PC-3 (cell line): Measurements from ENCODE around the gene GRWD1. TPM values are rescaled to one million over a fixed set of nuclear protein-coding genes. Genes with fewer than 3 reads are reported as not detected.

Experiments used
- ATAC-seq: fragments of 200-7000 bp; cut with Tn5 transposase; 2 replicates; pipeline ENCODE4 v1.9.1; 2020; ENCODE audit warnings: mild to moderate bottlenecking, moderate library complexity
- BruUV-seq: library from RNA; stranded (reverse); fragments of 400-500 nt; replicated peaks from 2 replicates; lab custom pipeline; 2021; lab: Mats Ljungman, UMichigan
- CTCF ChIA-PET: fragments of 300-600 bp; sonication (Branson Sonifier 250); formaldehyde crosslinking; loops from one replicate; lab custom pipeline; 2022; ENCODE audit warnings: antibody characterized with exemption; lab: Charles Lee
- POLR2A ChIA-PET: fragments of 300-600 bp; sonication (Branson Sonifier 250); formaldehyde crosslinking; loops from one replicate; lab custom pipeline; 2022; ENCODE audit warnings: antibody characterized with exemption; ENCODE audit not compliant: unreplicated experiment; lab: Charles Lee
- DNase-seq: peaks from one replicate; pipeline ENCODE4 v3.0.0-alpha.2; 2015
- H2AFZ ChIP-seq: fragments of 300-600 bp; sonication (generic); 2 replicates; pipeline ENCODE4 v1.6.0; 2016; ENCODE audit warnings: antibody characterized with exemption, low read length
- H3F3A ChIP-seq: fragments of 300-600 bp; sonication (generic); one replicate; pipeline ENCODE4 v1.6.0; 2017; ENCODE audit warnings: antibody characterized with exemption, low read length, control low read depth, mild to moderate bottlenecking; ENCODE audit not compliant: unreplicated experiment
- H3K27ac ChIP-seq: fragments of 300-600 bp; sonication (generic); 2 replicates; pipeline ENCODE4 v1.5.1; 2016; ENCODE audit warnings: mild to moderate bottlenecking, low read length
- H3K27me3 ChIP-seq: fragments of 300-600 bp; sonication (generic); 2 replicates; pipeline ENCODE4 v1.6.1; 2016; ENCODE audit warnings: low read length, mixed read lengths
- H3K36me3 ChIP-seq: fragments of 300-600 bp; sonication (generic); 2 replicates; pipeline ENCODE4 v1.6.1; 2016; ENCODE audit warnings: low read depth, mixed run types, low read length, mixed read lengths
- H3K4me1 ChIP-seq: fragments of 300-600 bp; sonication (generic); 2 replicates; pipeline ENCODE4 v1.5.1; 2016; ENCODE audit warnings: low read length; ENCODE audit not compliant: insufficient read depth
- H3K4me2 ChIP-seq: fragments of 300-600 bp; sonication (generic); 2 replicates; pipeline ENCODE4 v1.6.0; 2016; ENCODE audit warnings: low read length
- H3K4me3 ChIP-seq: fragments of 300-600 bp; sonication (generic); 2 replicates; pipeline ENCODE4 v1.5.1; 2016; ENCODE audit warnings: mild to moderate bottlenecking, low read length, mixed read lengths
- H3K79me2 ChIP-seq: fragments of 300-600 bp; sonication (generic); 2 replicates; pipeline ENCODE4 v1.6.1; 2017; ENCODE audit warnings: low read length, mixed read lengths
- H3K9ac ChIP-seq: fragments of 300-600 bp; sonication (generic); 2 replicates; pipeline ENCODE4 v1.6.0; 2016; ENCODE audit warnings: mild to moderate bottlenecking, low read length
- H3K9me2 ChIP-seq: fragments of 300-600 bp; sonication (generic); replicated peaks from 2 replicates; pipeline ENCODE4 v1.6.1; 2016; ENCODE audit warnings: mixed run types, low read length, mixed read lengths
- H3K9me3 ChIP-seq: fragments of 300-600 bp; sonication (generic); 2 replicates; pipeline ENCODE4 v1.6.1; 2016; ENCODE audit warnings: low read length, mixed read lengths
- H4K20me1 ChIP-seq: fragments of 300-600 bp; sonication (generic); 2 replicates; pipeline ENCODE4 v1.6.1; 2016; ENCODE audit warnings: low read length, mixed read lengths
- EZH2 ChIP-seq: fragments of 300-600 bp; sonication (generic); IDR thresholded peaks from one replicate; pipeline ENCODE4 v1.6.1; 2017; ENCODE audit warnings: antibody characterized with exemption, mild to moderate bottlenecking, low read length; ENCODE audit not compliant: unreplicated experiment
- EZH2phosphoT487 ChIP-seq: fragments of 300-600 bp; sonication (generic); IDR thresholded peaks from 2 replicates; pipeline ENCODE4 v1.6.1; 2018; ENCODE audit warnings: mild to moderate bottlenecking, antibody characterized with exemption, low read length, borderline replicate concordance
- intact Hi-C: fragments of 100-400 bp; cut with micrococcal nuclease; formaldehyde crosslinking; loops from 2 replicates; pipeline ENCODE4 v1.9.0; 2023
- total RNA-seq: library from RNA; depleted of rRNA; stranded (reverse); fragments of >200 nt; gene quantifications from 2 replicates; pipeline ENCODE4 v1.2.3, GENCODE V29; 2014
- TF ChIP-seq, protein P1 (sequence below): fragments of 300-600 bp; sonication (generic); conservative IDR thresholded peaks from 2 replicates; pipeline ENCODE4 v1.5.1; 2017; ENCODE audit warnings: antibody characterized with exemption, low read depth, mild to moderate bottlenecking, low read length

GRWD1 gene
- total RNA-seq, 1 experiment from 2014 or later: 33.2 TPM

DNA sequence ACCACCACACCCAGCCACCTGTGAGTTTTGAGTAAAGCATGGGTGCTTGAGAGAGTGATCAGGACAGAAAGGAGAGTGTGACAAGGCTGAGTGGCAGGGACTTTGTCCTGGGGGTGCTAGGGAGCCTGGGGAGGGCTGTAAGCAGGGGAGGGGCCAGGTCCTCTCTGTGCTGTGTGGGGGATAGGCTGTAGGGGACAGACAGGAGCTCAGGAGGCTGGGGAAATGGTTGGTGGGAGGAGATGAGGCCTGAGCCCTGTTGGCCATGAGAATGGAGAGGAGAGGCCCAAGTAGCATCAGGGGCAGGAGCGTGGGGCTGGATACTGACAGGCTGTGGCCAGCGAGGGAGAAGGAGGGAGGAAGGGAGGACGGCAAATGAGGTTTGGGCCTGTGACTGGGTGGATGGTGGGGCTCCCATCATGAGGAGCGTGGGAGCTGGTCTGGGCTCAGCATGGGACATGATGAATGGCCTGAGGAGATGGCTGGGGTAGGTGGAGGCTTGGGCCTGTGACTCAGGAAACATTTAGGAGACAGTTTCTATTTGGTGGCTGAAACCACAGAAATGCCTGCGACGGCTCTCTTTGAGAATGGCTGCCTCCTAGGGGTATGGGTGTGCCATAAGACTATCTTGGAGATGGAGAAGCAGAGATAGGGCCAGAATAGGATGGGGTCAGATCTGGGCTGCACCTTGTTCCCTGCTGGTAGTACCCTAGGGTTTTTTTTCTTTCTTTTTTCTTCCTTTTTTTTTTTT lies 27.3 kb upstream of the GRWD1 start:
- CTCF ChIA-PET: no interaction called here
- Histone ChIP-seq H3K36me3 (no peaks in the 10 kb centered on the region), H3K4me1 (peaks cover 2% of the 10 kb centered on the region; the same call in 1 of the 2 replicates), H3K79me2 (no peaks in the 10 kb centered on the region), H3K9ac (no peak overlapping the region), H3K27me3 (no peaks in the 10 kb centered on the region), H4K20me1 (no peaks in the 10 kb centered on the region), H3F3A (no peaks in the 10 kb centered on the region), H3K9me2 (no peaks in the 10 kb centered on the region), H2AFZ (no peak overlapping the region), H3K4me3 (no peak overlapping the region), H3K27ac (no peak overlapping the region), H3K9me3 (no peaks in the 10 kb centered on the region), H3K4me2 (no peak overlapping the region)
- intact Hi-C loops: no loop called here
- ATAC-seq (no peak), DNase-seq (peak; percentile 14)
- POLR2A ChIA-PET: no interaction called here
- TF ChIP-seq, protein P1, sequence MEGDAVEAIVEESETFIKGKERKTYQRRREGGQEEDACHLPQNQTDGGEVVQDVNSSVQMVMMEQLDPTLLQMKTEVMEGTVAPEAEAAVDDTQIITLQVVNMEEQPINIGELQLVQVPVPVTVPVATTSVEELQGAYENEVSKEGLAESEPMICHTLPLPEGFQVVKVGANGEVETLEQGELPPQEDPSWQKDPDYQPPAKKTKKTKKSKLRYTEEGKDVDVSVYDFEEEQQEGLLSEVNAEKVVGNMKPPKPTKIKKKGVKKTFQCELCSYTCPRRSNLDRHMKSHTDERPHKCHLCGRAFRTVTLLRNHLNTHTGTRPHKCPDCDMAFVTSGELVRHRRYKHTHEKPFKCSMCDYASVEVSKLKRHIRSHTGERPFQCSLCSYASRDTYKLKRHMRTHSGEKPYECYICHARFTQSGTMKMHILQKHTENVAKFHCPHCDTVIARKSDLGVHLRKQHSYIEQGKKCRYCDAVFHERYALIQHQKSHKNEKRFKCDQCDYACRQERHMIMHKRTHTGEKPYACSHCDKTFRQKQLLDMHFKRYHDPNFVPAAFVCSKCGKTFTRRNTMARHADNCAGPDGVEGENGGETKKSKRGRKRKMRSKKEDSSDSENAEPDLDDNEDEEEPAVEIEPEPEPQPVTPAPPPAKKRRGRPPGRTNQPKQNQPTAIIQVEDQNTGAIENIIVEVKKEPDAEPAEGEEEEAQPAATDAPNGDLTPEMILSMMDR: 0 out of 2 replicates have a peak, but pooled peaks have one; percentile 13
- no peak for TF ChIP-seq EZH2phosphoT487
- BruUV-seq: no TSS peak

DNA sequence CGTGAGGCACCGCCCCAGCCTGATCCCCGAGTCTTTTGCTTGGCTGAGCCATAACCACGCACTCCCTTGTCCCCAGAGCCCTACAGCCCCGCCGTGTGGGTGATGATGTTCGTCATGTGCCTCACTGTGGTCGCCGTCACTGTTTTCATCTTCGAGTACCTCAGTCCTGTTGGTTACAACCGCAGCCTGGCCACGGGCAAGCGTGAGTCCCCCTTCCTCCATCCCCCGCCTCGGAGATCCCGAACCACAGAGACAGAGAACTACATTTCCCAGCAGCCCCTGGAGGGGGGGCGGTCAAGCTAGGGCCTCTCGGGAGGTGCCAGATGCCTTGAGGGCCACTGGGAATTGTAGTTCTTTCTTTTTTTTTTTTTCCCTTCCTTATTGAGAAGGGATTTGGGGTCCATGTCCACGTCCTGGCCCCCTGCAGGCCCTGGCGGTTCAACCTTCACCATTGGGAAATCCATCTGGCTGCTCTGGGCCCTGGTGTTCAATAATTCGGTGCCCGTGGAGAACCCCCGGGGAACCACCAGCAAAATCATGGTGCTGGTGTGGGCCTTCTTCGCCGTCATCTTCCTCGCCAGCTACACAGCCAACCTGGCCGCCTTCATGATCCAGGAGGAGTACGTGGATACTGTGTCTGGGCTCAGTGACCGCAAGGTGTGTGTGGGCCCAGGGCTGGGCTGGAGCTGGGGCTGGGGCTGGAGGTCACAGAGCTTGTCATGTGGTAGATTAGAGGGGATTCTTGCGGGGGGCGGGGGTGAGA lies 26.4 kb upstream of the GRWD1 start:
- Histone ChIP-seq H4K20me1 (no peaks in the 10 kb centered on the region), H3K27ac (no peak overlapping the region), H3K27me3 (no peaks in the 10 kb centered on the region), H2AFZ (no peak overlapping the region), H3K4me1 (no peaks in the 10 kb centered on the region; the same call in 1 of the 2 replicates), H3K9ac (no peak overlapping the region), H3K9me3 (no peaks in the 10 kb centered on the region), H3K4me2 (no peak overlapping the region), H3F3A (no peaks in the 10 kb centered on the region), H3K9me2 (no peaks in the 10 kb centered on the region), H3K4me3 (no peak overlapping the region), H3K36me3 (no peaks in the 10 kb centered on the region), H3K79me2 (no peaks in the 10 kb centered on the region)
- DNase-seq (peak; percentile 18), ATAC-seq (peak; percentile 40; the same call in 1 of the 2 replicates)
- ChIA-PET POLR2A (no interaction called here), CTCF (no interaction called here)
- BruUV-seq: no TSS peak
- TF ChIP-seq EZH2phosphoT487: no peak
- TF ChIP-seq EZH2: no peak
- TF ChIP-seq, protein P1: no peak
- intact Hi-C loops: no loop called here

DNA sequence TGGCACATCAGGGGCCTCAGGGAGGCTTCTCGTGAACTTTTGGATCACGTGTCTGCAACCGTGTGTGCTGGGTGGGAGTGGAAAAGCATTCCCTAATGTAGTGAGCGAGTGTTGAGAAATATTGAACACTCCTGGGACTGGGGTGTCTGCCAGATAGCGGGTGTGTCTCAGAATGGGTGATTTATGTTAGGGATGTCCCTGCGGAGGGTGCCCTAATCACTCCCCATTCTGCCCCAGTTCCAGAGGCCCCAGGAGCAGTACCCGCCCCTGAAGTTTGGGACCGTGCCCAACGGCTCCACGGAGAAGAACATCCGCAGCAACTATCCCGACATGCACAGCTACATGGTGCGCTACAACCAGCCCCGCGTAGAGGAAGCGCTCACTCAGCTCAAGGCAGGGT lies 24.2 kb upstream of the GRWD1 start:
- Histone ChIP-seq H3K9me2 (no peaks in the 10 kb centered on the region), H3K4me3 (no peak overlapping the region), H3K4me2 (no peak overlapping the region), H3K36me3 (no peaks in the 10 kb centered on the region), H4K20me1 (no peaks in the 10 kb centered on the region), H3K4me1 (peaks cover 6% of the 10 kb centered on the region), H3F3A (no peaks in the 10 kb centered on the region), H3K9me3 (no peaks in the 10 kb centered on the region), H3K9ac (no peak overlapping the region), H3K27me3 (no peaks in the 10 kb centered on the region), H3K27ac (no peak overlapping the region), H3K79me2 (no peaks in the 10 kb centered on the region), H2AFZ (no peak overlapping the region)
- TF ChIP-seq, protein P1: no peak
- TF ChIP-seq EZH2phosphoT487 (no peak), EZH2 (no peak)
- ATAC-seq (no peak), DNase-seq (no peak)
- ChIA-PET CTCF (no interaction called here), POLR2A (no interaction called here)
- no TSS peak for BruUV-seq
- intact Hi-C loops: no loop called here
